GM23248 (cell line): ENCODE measurements around the gene FLVCR1. TPM values are rescaled to one million over a fixed set of nuclear protein-coding genes. Genes with fewer than 3 reads are reported as not detected.
"Not testable (repeated sequence)": the region's sequence is repeated elsewhere in the genome, so short reads cannot be mapped to it uniquely, and the experiment has no call there.

Experiments
- DNase-seq: peaks from one replicate; pipeline ENCODE4 v3.0.0-alpha.2; 2015
- H2AFZ ChIP-seq: fragments of 200-600 bp; sonication (generic); 2 replicates; pipeline ENCODE4 v1.6.1; 2016; ENCODE audit warnings: antibody characterized with exemption
- H3F3A ChIP-seq: fragments of 200-600 bp; sonication (generic); 2 replicates; pipeline ENCODE4 v1.6.1; 2016; ENCODE audit warnings: mild to moderate bottlenecking, antibody characterized with exemption, mixed run types; ENCODE audit not compliant: insufficient read depth
- H3K27ac ChIP-seq: fragments of 200-600 bp; sonication (generic); 2 replicates; pipeline ENCODE4 v1.5.1; 2016; ENCODE audit warnings: mild to moderate bottlenecking
- H3K27me3 ChIP-seq: fragments of 200-600 bp; sonication (generic); replicated peaks from 2 replicates; pipeline ENCODE4 v1.6.1; 2016; ENCODE audit warnings: mild to moderate bottlenecking; ENCODE audit not compliant: insufficient read depth
- H3K36me3 ChIP-seq: fragments of 200-600 bp; sonication (generic); 2 replicates; pipeline ENCODE4 v1.6.1; 2016; ENCODE audit warnings: low read depth, mild to moderate bottlenecking
- H3K4me1 ChIP-seq: fragments of 200-600 bp; sonication (generic); 2 replicates; pipeline ENCODE4 v1.6.1; 2016; ENCODE audit warnings: mild to moderate bottlenecking; ENCODE audit not compliant: insufficient read depth
- H3K4me2 ChIP-seq: fragments of 200-600 bp; sonication (generic); one replicate; pipeline ENCODE4 v1.6.1; 2016; ENCODE audit warnings: mild to moderate bottlenecking; ENCODE audit not compliant: unreplicated experiment
- H3K4me3 ChIP-seq: fragments of 200-600 bp; sonication (generic); 2 replicates; pipeline ENCODE4 v1.5.1; 2016; ENCODE audit warnings: mild to moderate bottlenecking
- H3K79me2 ChIP-seq: fragments of 200-600 bp; sonication (generic); 2 replicates; pipeline ENCODE4 v1.6.1; 2016; ENCODE audit warnings: mild to moderate bottlenecking; ENCODE audit not compliant: insufficient read depth
- H3K9ac ChIP-seq: fragments of 200-600 bp; sonication (generic); 2 replicates; pipeline ENCODE4 v1.6.1; 2016; ENCODE audit warnings: mild to moderate bottlenecking
- H3K9me2 ChIP-seq: fragments of 200-600 bp; sonication (generic); 2 replicates; pipeline ENCODE4 v1.6.1; 2016; ENCODE audit warnings: mixed run types, mild to moderate bottlenecking, moderate library complexity; ENCODE audit not compliant: insufficient read depth
- H3K9me3 ChIP-seq: fragments of 200-600 bp; sonication (generic); one replicate; pipeline ENCODE4 v1.6.1; 2017; ENCODE audit warnings: low read depth
- H4K20me1 ChIP-seq: fragments of 200-600 bp; sonication (generic); 2 replicates; pipeline ENCODE4 v1.6.0; 2016; ENCODE audit not compliant: insufficient read depth
- EZH2 ChIP-seq: fragments of 200-600 bp; sonication (generic); IDR thresholded peaks from 2 replicates; pipeline ENCODE4 v1.6.1; 2018; ENCODE audit warnings: antibody characterized with exemption, mild to moderate bottlenecking; ENCODE audit not compliant: insufficient read depth, poor library complexity, severe bottlenecking
- EZH2phosphoT487 ChIP-seq: fragments of 200-600 bp; sonication (generic); IDR thresholded peaks from 2 replicates; pipeline ENCODE4 v1.6.1; 2018; ENCODE audit warnings: antibody characterized with exemption, moderate library complexity, mild to moderate bottlenecking, low read depth; ENCODE audit not compliant: insufficient read depth
- WGBS, 2 experiments: methylation state at CpG; one replicate each; pipeline ENCODE4 v1.1.6; 2015 to 2017; ENCODE audit warnings: low lambda C conversion rate in 2 of 2, low coverage in 1 of 2; ENCODE audit errors: missing lambda C conversion rate in 2 of 2; 5-methylcytosine and 5-hydroxymethylcytosine counted together
- in situ Hi-C: fragments of 300-500 bp; cut with MboI; formaldehyde crosslinking; loops from 2 replicates; pipeline ENCODE4 v1.15.0; 2020
- polyA plus RNA-seq: library from polyadenylated mRNA; unstranded; fragments of >200 nt; fragmentation: Nextera tagmentation; extraction: Ambion mirVana; gene quantifications from 2 replicates; pipeline ENCODE4 v1.2.1, GENCODE V29; 2016
- total RNA-seq: library from RNA; depleted of rRNA; stranded (reverse); fragments of >200 nt; shearing (Covaris generic); gene quantifications from 2 replicates; pipeline ENCODE4 v1.2.3, GENCODE V29; 2014

FLVCR1 gene
- total and polyA plus RNA-seq, 2 experiments from 2014 or later = 0.86 to 4.2 TPM

DNA sequence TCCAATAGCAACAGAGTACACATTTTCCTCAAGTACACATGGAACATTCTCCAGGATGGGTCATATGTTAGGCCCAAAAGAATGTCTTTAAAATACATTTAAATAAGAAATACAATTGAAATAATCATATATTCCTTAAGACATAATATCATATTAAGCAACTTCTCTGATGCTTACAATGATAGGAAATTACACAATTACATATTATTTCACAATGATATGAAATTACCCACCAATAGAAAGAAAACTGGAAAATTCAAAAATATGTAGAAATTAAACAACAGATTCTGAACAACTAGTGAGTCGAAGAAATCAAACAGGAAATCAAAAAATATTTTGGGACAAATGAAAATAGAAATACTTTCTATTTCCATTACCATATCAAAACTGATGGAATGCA, 45.6 kb downstream of the FLVCR1 start:
- H3K4me2 ChIP-seq = no peak overlapping the region
- no peaks in the 10 kb centered on the region for H3K9me3 ChIP-seq
- no peaks in the 10 kb centered on the region for H3K27me3 ChIP-seq
- H3F3A ChIP-seq = no peaks in the 10 kb centered on the region
- DNase-seq = no peak
- H2AFZ ChIP-seq = no peak overlapping the region
- H4K20me1 ChIP-seq = no peaks in the 10 kb centered on the region
- H3K27ac ChIP-seq = no peak overlapping the region
- no peak overlapping the region for H3K4me3 ChIP-seq
- TF ChIP-seq EZH2 (no peak), EZH2phosphoT487 (no peak)
- H3K9me2 ChIP-seq = no peaks in the 10 kb centered on the region
- peaks cover 9% of the 10 kb centered on the region; the same call in 1 of the 2 replicates for H3K36me3 ChIP-seq
- in situ Hi-C loops = no loop called here
- H3K9ac ChIP-seq = no peak overlapping the region
- no peaks in the 10 kb centered on the region for H3K4me1 ChIP-seq
- WGBS, 2 experiments = 100% methylated on average over 1 of the region's 1 CpG
- no peaks in the 10 kb centered on the region for H3K79me2 ChIP-seq

DNA sequence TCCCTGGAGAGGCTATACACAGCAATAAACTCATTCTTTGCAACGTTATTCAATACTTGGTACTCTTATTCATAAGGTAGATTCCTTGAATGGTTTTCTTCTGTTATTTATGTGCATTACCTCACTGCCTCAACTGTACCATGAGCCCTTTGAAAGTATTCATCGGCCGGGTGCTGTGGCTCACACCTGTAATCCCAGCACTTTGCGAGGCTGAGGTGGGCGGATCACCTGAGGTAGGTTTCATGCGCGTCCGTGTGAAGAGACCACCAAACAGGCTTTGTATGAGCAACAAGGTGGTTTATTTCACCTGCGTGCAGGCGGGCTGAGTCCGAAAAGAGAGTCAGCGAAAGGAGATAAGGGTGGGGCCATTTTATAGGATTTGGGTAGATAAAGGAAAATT, 50.0 kb downstream of the FLVCR1 start:
- H3K9me2 ChIP-seq, H3K36me3 ChIP-seq, H3K27me3 ChIP-seq, H3K9ac ChIP-seq, DNase-seq, H3K9me3 ChIP-seq, H3K79me2 ChIP-seq, H3K4me3 ChIP-seq, H4K20me1 ChIP-seq, H3F3A ChIP-seq, in situ Hi-C loops, H2AFZ ChIP-seq, H3K27ac ChIP-seq, H3K4me2 ChIP-seq, H3K4me1 ChIP-seq: not testable (repeated sequence)
- 77 to 78% methylated on average over 12 of the region's 12 CpGs for whole genome bisulfite sequencing, 2 experiments

DNA sequence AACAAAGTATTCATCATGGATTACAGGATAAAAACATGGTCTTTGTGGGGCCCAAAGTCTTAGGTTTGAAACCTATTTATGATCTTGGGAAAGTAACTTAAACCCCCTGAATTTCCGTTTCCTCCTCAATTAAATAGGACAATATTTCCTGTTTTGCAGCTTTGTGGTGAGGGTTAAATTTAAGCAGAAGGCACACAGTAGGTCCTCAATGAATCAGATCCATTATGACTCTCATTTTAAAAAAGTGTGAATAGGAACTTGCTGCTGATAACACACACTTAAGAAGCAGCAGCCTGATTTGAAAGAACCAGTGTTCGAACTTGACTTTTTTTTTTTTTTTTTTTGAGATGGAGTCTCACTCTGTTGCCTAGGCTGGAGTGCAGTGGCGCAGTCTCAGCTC, 50.9 kb downstream of the FLVCR1 start:
- WGBS, 2 experiments = 74 to 83% methylated on average over 3 of the region's 3 CpGs
- H3K4me1 ChIP-seq = no peaks in the 10 kb centered on the region
- H3K36me3 ChIP-seq = no peaks in the 10 kb centered on the region
- no peak overlapping the region for H3K27ac ChIP-seq
- no peaks in the 10 kb centered on the region for H3K79me2 ChIP-seq
- no peaks in the 10 kb centered on the region for H3F3A ChIP-seq
- H3K4me2 ChIP-seq = no peak overlapping the region
- H4K20me1 ChIP-seq = no peaks in the 10 kb centered on the region
- no peak overlapping the region for H2AFZ ChIP-seq
- no peak overlapping the region for H3K9ac ChIP-seq
- TF ChIP-seq EZH2phosphoT487 = no peak
- TF ChIP-seq EZH2 = no peak
- no peak overlapping the region for H3K4me3 ChIP-seq
- in situ Hi-C loops = no loop called here
- no peaks in the 10 kb centered on the region for H3K9me3 ChIP-seq
- no peaks in the 10 kb centered on the region for H3K27me3 ChIP-seq
- DNase-seq = no peak
- H3K9me2 ChIP-seq = no peaks in the 10 kb centered on the region

DNA sequence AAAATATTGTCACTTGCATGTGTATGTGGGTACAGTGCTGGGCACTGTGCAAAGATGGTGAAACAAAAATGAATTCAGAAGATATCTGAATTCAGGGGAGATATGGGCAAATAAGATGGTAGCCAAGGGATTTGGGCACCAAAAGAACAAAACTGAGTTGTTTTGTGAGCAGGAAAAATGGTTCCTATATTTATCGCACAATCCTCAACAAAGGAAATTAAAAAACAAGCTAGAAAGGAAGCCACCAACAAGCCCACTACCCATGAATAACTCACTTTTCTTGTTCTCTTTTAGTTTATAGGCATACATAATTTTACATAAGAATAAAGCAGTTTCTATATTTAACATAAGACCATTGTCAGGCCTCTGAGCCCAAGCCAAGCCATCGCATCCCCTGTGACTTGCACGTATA, 51.6 kb downstream of the FLVCR1 start:
- Histone ChIP-seq H3K36me3 (no peaks in the 10 kb centered on the region), H2AFZ (no peak overlapping the region), H3K4me3 (no peak overlapping the region), H3K9me3 (no peaks in the 10 kb centered on the region), H3K79me2 (no peaks in the 10 kb centered on the region), H4K20me1 (no peaks in the 10 kb centered on the region), H3K27ac (no peak overlapping the region), H3K4me2 (no peak overlapping the region), H3K9me2 (no peaks in the 10 kb centered on the region), H3K9ac (no peak overlapping the region), H3F3A (no peaks in the 10 kb centered on the region), H3K27me3 (no peaks in the 10 kb centered on the region), H3K4me1 (no peaks in the 10 kb centered on the region)
- TF ChIP-seq EZH2phosphoT487 = no peak
- no peak for TF ChIP-seq EZH2
- 97% methylated on average over 3 of the region's 3 CpGs for WGBS, 2 experiments
- in situ Hi-C loops = no loop called here
- DNase-seq = no peak

DNA sequence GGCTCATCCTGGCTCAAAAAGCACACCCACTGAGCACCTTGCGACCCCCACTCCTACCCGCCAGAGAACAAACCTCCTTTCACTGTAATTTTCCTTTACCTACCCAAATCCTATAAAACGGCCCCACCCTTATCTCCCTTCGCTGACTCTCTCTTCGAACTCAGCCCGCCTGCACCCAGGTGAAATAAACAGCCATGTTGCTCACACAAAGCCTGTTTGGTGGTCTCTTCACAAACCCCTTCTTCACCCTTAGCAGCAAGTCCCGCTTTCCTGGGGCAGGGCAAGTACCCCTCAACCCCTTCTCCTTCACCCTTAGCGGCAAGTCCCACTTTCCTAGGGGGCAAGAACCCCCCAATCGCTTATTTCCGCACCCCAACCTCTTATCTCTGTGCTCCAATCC, 52.1 kb downstream of the FLVCR1 start:
- H3K9ac ChIP-seq, H3K4me1 ChIP-seq, H3K27me3 ChIP-seq, H3K27ac ChIP-seq, DNase-seq, H4K20me1 ChIP-seq, H3K4me3 ChIP-seq, H3K9me2 ChIP-seq, H3K36me3 ChIP-seq, H3K9me3 ChIP-seq, in situ Hi-C loops, H3K79me2 ChIP-seq, H3K4me2 ChIP-seq, H3F3A ChIP-seq, H2AFZ ChIP-seq: not testable (repeated sequence)
- 78 to 83% methylated on average over 6 to 8 of the region's 10 CpGs for WGBS, 2 experiments

DNA sequence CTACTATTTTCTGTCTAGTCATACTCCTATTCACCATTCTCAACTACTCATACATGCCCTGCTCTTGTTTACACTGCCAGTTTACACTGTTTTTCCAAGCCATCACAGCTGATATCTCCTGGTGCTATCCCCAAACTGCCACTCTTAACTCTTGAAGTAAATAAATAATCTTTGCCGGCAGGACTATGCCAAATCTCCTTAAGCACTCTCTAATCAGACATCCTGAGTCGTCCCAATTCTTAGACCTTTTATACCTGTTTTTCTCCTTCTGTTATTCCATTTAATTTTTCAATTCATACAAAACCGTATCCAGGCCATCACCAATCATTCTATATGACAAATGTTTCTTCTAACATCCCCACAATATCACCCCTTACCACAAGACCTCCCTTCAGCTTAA, 55.6 kb downstream of the FLVCR1 start:
- in situ Hi-C loops, H3K4me2 ChIP-seq, H3F3A ChIP-seq, H3K9ac ChIP-seq, H3K36me3 ChIP-seq, H3K27me3 ChIP-seq, H3K9me3 ChIP-seq, H3K9me2 ChIP-seq, H4K20me1 ChIP-seq, H3K4me1 ChIP-seq, H3K4me3 ChIP-seq, DNase-seq, H2AFZ ChIP-seq, H3K79me2 ChIP-seq, H3K27ac ChIP-seq: not testable (repeated sequence)
- WGBS, 2 experiments = 77 to 84% methylated on average over 3 of the region's 3 CpGs

DNA sequence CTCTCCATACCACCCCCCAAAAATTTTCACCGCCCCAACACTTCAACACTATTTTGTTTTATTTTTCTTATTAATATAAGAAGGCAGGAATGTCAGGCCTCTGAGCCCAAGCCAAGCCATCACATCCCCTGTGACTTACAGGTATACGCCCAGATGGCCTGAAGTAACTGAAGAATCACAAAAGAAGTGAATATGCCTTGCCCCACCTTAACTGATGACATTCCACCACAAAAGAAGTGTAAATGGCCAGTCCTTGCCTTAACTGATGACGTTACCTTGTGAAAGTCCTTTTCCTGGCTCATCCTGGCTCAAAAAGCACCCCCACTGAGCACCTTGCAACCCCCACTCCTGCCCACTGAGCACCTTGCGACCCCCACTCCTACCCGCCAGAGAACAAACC, 56.0 kb downstream of the FLVCR1 start:
- in situ Hi-C loops, H3F3A ChIP-seq, H3K36me3 ChIP-seq, H3K27ac ChIP-seq, H3K4me3 ChIP-seq, H3K4me1 ChIP-seq, H3K27me3 ChIP-seq, H3K9ac ChIP-seq, H3K9me3 ChIP-seq, DNase-seq, H4K20me1 ChIP-seq, H3K9me2 ChIP-seq, H3K4me2 ChIP-seq, H3K79me2 ChIP-seq, H2AFZ ChIP-seq: not testable (repeated sequence)
- WGBS, 2 experiments = 79 to 82% methylated on average over 3 to 4 of the region's 5 CpGs
